DND-41 (cell line): ENCODE results near the gene MTA2.

Experiments used
- ATAC-seq: fragments of 200-7000 bp; cut with Tn5 transposase; 3 replicates; pipeline ENCODE4 v1.9.1; 2021; ENCODE audit warnings: low read depth; ENCODE audit not compliant: insufficient read depth
- DNase-seq: peaks from one replicate; pipeline ENCODE4 v3.0.0-alpha.2; 2020
- H2AFZ ChIP-seq: 2 replicates; pipeline ENCODE4 v1.6.0; 2012; ENCODE audit warnings: low read depth, low read length
- H3K27ac ChIP-seq: 2 replicates; pipeline ENCODE4 v1.5.1; 2012; ENCODE audit warnings: low read length, inconsistent platforms
- H3K27me3 ChIP-seq: fragments of 200-600 bp; sonication (generic); 2 replicates; pipeline ENCODE4 v1.6.0; 2012; ENCODE audit warnings: low read length, mild to moderate bottlenecking, inconsistent platforms; ENCODE audit not compliant: insufficient read depth, poor library complexity
- H3K36me3 ChIP-seq: 2 replicates; pipeline ENCODE4 v1.5.1; 2012; ENCODE audit warnings: low read length, inconsistent platforms; ENCODE audit not compliant: insufficient read depth
- H3K4me1 ChIP-seq: 2 replicates; pipeline ENCODE4 v1.5.1; 2012; ENCODE audit warnings: mild to moderate bottlenecking, low read length; ENCODE audit not compliant: insufficient read depth
- H3K4me2 ChIP-seq: 2 replicates; pipeline ENCODE4 v1.6.0; 2012; ENCODE audit warnings: mild to moderate bottlenecking, moderate library complexity, low read length, inconsistent platforms; ENCODE audit not compliant: insufficient read depth
- H3K4me3 ChIP-seq, 2 experiments: fragments of 200-600 bp in 1 of 2; shearing (Covaris generic) in 1 of 2; 2 replicates each; pipeline ENCODE4 v1.5.1; 2012 to 2016; ENCODE audit warnings: inconsistent platforms in 2 of 2, low read length in 2 of 2, mild to moderate bottlenecking in 2 of 2, low read depth in 1 of 2, moderate library complexity in 1 of 2
- H3K79me2 ChIP-seq: 2 replicates; pipeline ENCODE4 v1.6.0; 2012; ENCODE audit warnings: low read length, inconsistent platforms; ENCODE audit not compliant: insufficient read depth
- H3K9ac ChIP-seq: 2 replicates; pipeline ENCODE4 v1.6.0; 2012; ENCODE audit warnings: low read depth, mild to moderate bottlenecking, inconsistent platforms, low read length, moderate library complexity
- H3K9me3 ChIP-seq: 2 replicates; pipeline ENCODE4 v1.5.1; 2012; ENCODE audit warnings: low read length, moderate library complexity, mild to moderate bottlenecking, inconsistent platforms; ENCODE audit not compliant: insufficient read depth, severe bottlenecking
- H4K20me1 ChIP-seq: 2 replicates; pipeline ENCODE4 v1.6.0; 2012; ENCODE audit warnings: low read length; ENCODE audit not compliant: insufficient read depth
- EZH2 ChIP-seq: IDR thresholded peaks from 3 replicates; pipeline ENCODE4 v1.6.1; 2012; ENCODE audit warnings: borderline replicate concordance, low read depth, mild to moderate bottlenecking, moderate library complexity, low read length, inconsistent platforms; ENCODE audit not compliant: severe bottlenecking
- TF ChIP-seq, protein P1 (sequence below): IDR thresholded peaks from 2 replicates; pipeline ENCODE4 v1.5.1; 2012; ENCODE audit warnings: borderline replicate concordance, low read length, moderate library complexity, mild to moderate bottlenecking; ENCODE audit not compliant: poor library complexity, severe bottlenecking; ENCODE audit errors: extremely low read depth

Gene MTA2

DNA sequence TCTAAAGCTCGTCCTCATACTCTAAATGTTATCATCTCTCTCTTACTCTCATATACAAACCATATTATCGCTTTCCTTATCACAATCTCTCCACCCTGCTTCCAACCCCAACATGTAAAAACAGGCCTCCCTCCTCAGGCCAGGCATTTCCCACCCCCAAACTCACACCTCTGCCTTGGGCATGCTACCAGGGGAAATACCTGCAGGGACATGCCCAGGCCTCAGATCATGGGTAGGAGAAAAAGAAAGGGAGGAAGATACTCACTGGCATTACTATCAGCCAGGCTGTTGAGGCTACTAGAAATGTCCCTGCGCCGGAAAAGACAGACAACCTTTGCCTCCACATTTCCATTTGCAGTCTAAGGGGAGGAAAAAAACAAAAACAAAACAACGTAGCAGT is 1.8 kb downstream of the MTA2 start:
- Histone ChIP-seq H3K36me3 (peaks cover 66% of the 10 kb centered on the region), H3K4me3 (peak overlapping the region; percentile 69), H3K79me2 (peaks cover 54% of the 10 kb centered on the region), H3K27me3 (no peaks in the 10 kb centered on the region), H3K9me3 (no peaks in the 10 kb centered on the region), H3K4me1 (peaks cover 55% of the 10 kb centered on the region), H3K27ac (peak overlapping the region; percentile 92), H3K9ac (peak overlapping the region; percentile 97), H2AFZ (no peak overlapping the region), H3K4me2 (peak overlapping the region; percentile 96), H4K20me1 (peaks cover 38% of the 10 kb centered on the region)
- DNase-seq (no peak), ATAC-seq (no peak)
- TF ChIP-seq EZH2: no peak
- TF ChIP-seq, protein P1, sequence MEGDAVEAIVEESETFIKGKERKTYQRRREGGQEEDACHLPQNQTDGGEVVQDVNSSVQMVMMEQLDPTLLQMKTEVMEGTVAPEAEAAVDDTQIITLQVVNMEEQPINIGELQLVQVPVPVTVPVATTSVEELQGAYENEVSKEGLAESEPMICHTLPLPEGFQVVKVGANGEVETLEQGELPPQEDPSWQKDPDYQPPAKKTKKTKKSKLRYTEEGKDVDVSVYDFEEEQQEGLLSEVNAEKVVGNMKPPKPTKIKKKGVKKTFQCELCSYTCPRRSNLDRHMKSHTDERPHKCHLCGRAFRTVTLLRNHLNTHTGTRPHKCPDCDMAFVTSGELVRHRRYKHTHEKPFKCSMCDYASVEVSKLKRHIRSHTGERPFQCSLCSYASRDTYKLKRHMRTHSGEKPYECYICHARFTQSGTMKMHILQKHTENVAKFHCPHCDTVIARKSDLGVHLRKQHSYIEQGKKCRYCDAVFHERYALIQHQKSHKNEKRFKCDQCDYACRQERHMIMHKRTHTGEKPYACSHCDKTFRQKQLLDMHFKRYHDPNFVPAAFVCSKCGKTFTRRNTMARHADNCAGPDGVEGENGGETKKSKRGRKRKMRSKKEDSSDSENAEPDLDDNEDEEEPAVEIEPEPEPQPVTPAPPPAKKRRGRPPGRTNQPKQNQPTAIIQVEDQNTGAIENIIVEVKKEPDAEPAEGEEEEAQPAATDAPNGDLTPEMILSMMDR: no peak

DNA sequence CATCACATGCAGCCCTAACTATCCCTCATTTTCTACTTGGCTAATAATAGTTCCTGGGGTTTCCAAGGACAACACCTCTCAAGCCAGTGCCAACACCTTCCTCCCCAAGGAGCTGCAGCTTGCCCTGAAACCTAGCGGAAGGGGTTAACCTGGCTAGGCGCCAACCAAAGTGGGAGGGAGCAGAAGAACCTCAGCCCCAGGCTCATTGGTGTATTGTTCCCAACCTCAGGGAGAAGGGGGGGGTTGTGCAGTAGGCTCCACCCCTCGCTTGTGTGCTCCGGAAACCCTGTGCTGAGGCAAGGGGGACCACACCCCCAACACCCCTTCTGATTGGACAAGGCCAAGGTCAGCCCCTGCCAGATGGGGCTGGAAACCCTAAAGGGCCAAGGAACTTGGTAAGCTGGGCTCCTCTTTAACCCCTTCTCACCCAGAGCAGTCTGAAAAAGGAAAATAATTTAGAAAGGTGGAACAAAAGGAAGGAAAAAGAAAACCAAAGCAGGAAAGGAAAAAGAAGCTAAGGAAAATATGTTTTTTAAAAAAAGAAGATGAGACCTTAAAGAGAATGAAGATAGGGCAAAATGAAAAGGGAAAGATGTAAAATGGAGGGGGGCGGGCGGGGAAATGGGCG is 2.5 kb downstream of the MTA2 start:
- DNase-seq: peak; percentile 99
- peaks cover 38% of the 10 kb centered on the region for H4K20me1 ChIP-seq
- no peaks in the 10 kb centered on the region for H3K27me3 ChIP-seq
- H3K9me3 ChIP-seq: no peaks in the 10 kb centered on the region
- peak; percentile 77 for ATAC-seq
- H3K4me3 ChIP-seq: peak overlapping the region; percentile 69; a peak in 3 of 4 replicates
- peaks cover 54% of the 10 kb centered on the region for H3K79me2 ChIP-seq
- H3K27ac ChIP-seq: peak overlapping the region; percentile 92
- H3K36me3 ChIP-seq: peaks cover 72% of the 10 kb centered on the region
- H3K4me1 ChIP-seq: peaks cover 59% of the 10 kb centered on the region
- H3K9ac ChIP-seq: peak overlapping the region; percentile 97
- TF ChIP-seq, protein P1: no peak
- TF ChIP-seq EZH2: no peak
- peak overlapping the region; percentile 96 for H3K4me2 ChIP-seq
- no peak overlapping the region for H2AFZ ChIP-seq

GRCh38 chr11:62595124-62595523 is 6.5 kb downstream of the MTA2 start:
- Histone ChIP-seq H3K36me3 (peaks cover 70% of the 10 kb centered on the region), H3K4me2 (no peak overlapping the region), H3K4me3 (no peak overlapping the region), H3K27me3 (no peaks in the 10 kb centered on the region), H3K79me2 (peaks cover 55% of the 10 kb centered on the region), H3K9ac (no peak overlapping the region), H3K27ac (no peak overlapping the region), H4K20me1 (peaks cover 38% of the 10 kb centered on the region), H2AFZ (no peak overlapping the region), H3K9me3 (no peaks in the 10 kb centered on the region), H3K4me1 (peaks cover 77% of the 10 kb centered on the region)
- DNase-seq (no peak), ATAC-seq (no peak)
- no peak for TF ChIP-seq EZH2
- TF ChIP-seq, protein P1: no peak
